ENCODE measurements around the gene GBX2. TPM values are rescaled to one million over a fixed set of nuclear protein-coding genes. Genes with fewer than 3 reads are reported as not detected.

The GBX2 gene
- polyA plus RNA-seq, 1 experiment, result not detected

DNA sequence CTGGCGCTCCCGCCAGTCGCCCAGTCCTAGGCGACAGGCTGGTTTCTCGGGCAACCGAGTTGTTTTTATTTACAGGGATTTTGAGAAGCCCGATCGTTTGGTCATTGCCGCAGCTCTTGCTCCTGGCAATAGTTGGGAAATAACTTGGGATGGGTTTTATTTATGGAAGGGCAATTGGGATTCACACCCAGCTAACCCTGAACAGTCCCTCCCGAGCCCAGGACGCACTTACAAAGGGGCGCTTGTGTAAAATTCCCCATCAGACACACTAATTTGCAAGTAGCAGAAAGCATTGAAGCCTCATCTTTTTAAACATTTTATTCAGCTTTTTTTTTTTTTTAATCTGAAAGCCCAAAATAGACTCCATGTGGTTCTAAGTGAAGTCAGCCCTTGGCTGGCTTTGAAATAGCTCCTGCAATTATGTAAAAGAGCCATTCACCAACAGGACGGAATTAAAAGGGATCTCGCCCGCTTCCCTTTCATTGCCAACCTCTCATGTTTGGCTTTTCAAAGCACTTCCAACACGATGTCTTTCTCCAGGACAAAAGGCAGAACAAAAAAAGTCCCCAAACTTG lies 3.6 kb upstream of the GBX2 start:
- H3K27me3 ChIP-seq (ENCODE audit: control insufficient read depth, insufficient read depth, low read length), result peaks cover 87% of the 10 kb centered on the region
- CTCF ChIA-PET, result interaction anchor here (0.7 to 2.5 kb wide), 5 partner anchors 9 to 393 kb away, joined by 3 to 14 read pairs (median 6); no protein-coding TSS in a partner anchor

DNA sequence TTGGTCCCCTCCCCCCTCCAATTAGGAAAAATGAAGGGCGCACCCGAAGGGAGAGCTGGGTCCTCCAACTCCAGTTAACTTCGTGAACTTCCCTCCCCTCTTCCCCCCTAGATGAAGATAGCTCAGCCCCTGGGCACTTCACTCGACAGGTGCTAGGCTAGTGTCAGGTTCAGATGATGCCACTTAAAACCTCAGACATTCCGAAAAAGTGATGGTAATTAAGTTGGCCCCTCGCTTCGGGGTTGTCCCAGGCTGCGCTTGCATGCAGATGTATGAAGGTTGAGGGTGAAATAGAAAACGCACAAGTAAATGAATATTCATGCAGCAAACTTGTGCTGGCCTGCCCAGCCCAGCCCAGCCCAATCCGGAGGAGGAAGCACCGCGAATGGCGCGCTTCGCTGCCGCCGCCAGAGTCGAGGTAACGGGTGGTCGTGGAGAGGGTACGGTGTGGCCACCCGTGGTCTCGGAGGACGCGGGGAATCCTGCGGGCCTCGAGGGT lies 3.0 kb upstream of the GBX2 start:
- Histone ChIP-seq H3K27me3 (ENCODE audit: control insufficient read depth, insufficient read depth, low read length) (peaks cover 87% of the 10 kb centered on the region), H3K4me3 (ENCODE audit: low read depth, low read length) (no peak overlapping the region), H3K9me3 (ENCODE audit: control insufficient read depth, insufficient read depth, low read length) (peaks cover 16% of the 10 kb centered on the region; the same call in 1 of the 2 replicates), H3K27ac (ENCODE audit: low read depth, low read length) (no peak overlapping the region)
- DNase-seq (ENCODE audit: low read depth, low spot score), result no peak
- POLR2A ChIA-PET, result no interaction called here
- CTCF ChIA-PET, result interaction anchor here (0.7 to 2.5 kb wide), 3 partner anchors 9 to 392 kb away, joined by 3 to 14 read pairs (median 8); no protein-coding TSS in a partner anchor
- TF ChIP-seq, protein P1, sequence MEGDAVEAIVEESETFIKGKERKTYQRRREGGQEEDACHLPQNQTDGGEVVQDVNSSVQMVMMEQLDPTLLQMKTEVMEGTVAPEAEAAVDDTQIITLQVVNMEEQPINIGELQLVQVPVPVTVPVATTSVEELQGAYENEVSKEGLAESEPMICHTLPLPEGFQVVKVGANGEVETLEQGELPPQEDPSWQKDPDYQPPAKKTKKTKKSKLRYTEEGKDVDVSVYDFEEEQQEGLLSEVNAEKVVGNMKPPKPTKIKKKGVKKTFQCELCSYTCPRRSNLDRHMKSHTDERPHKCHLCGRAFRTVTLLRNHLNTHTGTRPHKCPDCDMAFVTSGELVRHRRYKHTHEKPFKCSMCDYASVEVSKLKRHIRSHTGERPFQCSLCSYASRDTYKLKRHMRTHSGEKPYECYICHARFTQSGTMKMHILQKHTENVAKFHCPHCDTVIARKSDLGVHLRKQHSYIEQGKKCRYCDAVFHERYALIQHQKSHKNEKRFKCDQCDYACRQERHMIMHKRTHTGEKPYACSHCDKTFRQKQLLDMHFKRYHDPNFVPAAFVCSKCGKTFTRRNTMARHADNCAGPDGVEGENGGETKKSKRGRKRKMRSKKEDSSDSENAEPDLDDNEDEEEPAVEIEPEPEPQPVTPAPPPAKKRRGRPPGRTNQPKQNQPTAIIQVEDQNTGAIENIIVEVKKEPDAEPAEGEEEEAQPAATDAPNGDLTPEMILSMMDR (IDR thresholded peaks at IDR 0.05; ENCODE audit: low read depth, low read length), result no peak

More for the DNA sequence above, 3.6 kb upstream of the GBX2 start:
- Histone ChIP-seq H3K27ac (ENCODE audit: low read depth, low read length) (no peak overlapping the region), H3K9me3 (ENCODE audit: control insufficient read depth, insufficient read depth, low read length) (peaks cover 16% of the 10 kb centered on the region; the same call in 1 of the 2 replicates), H3K4me3 (ENCODE audit: low read depth, low read length) (no peak overlapping the region)
- POLR2A ChIA-PET, result no interaction called here
- TF ChIP-seq, protein P1 (IDR thresholded peaks at IDR 0.05; ENCODE audit: low read depth, low read length), result no peak
- DNase-seq (ENCODE audit: low read depth, low spot score), result no peak

DNA sequence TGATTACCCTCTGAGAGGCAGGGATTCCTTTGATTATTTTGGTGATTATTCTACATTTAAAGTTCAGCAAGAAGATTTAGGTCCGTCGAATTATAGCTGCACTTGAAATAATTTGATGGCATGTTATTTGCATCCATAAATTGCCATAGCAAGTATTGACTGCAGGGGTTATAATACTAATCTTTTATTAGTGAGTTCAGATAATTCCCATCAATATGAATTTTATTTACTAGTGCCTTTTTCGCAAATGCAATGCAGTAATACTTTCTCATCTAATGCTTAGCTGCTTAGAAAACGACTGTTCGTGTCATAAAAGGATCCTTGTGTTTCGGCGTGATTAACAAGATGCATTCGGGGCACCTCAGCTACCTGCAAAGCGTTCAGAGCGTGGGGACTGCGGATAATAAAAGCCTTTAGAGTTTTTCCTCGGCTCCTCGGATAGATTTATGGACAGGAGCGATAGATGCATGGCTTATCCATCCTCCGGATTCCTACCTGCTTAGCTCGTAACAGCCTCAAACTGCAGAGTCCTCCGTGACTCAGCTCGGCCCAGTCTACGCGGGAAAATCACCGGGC lies 2.5 kb upstream of the GBX2 start:
- TF ChIP-seq, protein P1 (IDR thresholded peaks at IDR 0.05; ENCODE audit: low read depth, low read length), result no peak
- CTCF ChIA-PET, result interaction anchor here (2.4 to 2.5 kb wide), 2 partner anchors 10 to 391 kb away, joined by 8 to 14 read pairs; no protein-coding TSS in a partner anchor
- no peak for DNase-seq (ENCODE audit: low read depth, low spot score)
- Histone ChIP-seq H3K9me3 (ENCODE audit: control insufficient read depth, insufficient read depth, low read length) (peaks cover 21% of the 10 kb centered on the region; the same call in 1 of the 2 replicates), H3K27me3 (ENCODE audit: control insufficient read depth, insufficient read depth, low read length) (peaks cover 93% of the 10 kb centered on the region), H3K4me3 (ENCODE audit: low read depth, low read length) (no peak overlapping the region), H3K27ac (ENCODE audit: low read depth, low read length) (no peak overlapping the region)
- POLR2A ChIA-PET, result no interaction called here

DNA sequence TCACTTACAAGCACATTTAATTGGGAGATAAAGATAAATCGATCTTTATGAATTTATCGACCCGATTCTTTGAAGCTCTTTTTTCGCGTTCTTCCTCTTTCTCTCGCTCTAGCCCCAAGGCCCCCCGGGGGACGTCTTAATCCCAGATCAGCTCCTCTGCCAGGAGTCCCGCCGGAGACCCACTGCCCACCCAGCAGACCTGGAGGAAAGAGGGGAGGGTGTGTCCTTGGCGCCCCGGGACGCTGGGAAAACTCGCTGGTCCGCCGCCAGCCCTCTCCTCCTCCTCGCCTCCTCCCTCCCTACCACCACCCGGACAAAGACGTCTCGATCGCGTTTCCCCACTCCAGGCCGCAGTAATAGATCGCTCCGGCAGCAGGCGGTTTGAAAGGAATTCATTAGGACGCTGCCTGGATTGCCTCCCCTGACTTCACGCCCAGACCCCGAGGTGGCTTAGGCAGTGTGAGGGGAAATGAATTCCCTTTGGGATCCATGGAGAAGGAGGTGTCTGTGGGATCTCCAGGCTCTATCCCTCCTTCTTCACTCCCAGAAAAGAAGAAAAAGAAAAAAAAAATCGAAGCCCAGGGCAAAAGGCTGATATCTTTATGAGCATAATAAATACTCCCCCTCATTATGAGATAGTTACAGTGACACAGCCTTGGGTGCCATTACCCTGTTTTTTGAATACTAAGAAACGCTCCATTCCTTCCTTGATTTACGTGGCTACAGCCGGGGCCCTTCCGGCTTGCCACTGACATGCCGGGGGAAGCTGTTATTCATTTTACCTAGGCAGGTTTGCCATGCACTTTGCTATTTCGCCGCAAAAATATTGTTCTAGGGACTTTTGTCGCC lies 1.8 kb upstream of the GBX2 start:
- Histone ChIP-seq H3K27ac (ENCODE audit: low read depth, low read length) (no peak overlapping the region), H3K9me3 (ENCODE audit: control insufficient read depth, insufficient read depth, low read length) (peaks cover 22% of the 10 kb centered on the region; the same call in 1 of the 2 replicates), H3K4me3 (ENCODE audit: low read depth, low read length) (no peak overlapping the region), H3K27me3 (ENCODE audit: control insufficient read depth, insufficient read depth, low read length) (peaks cover 93% of the 10 kb centered on the region)
- CTCF ChIA-PET, result interaction anchor here (1.0 to 2.5 kb wide), 5 partner anchors 7 to 391 kb away, joined by 4 to 14 read pairs (median 8); no protein-coding TSS in a partner anchor
- no peak for DNase-seq (ENCODE audit: low read depth, low spot score)
- TF ChIP-seq, protein P1 (IDR thresholded peaks at IDR 0.05; ENCODE audit: low read depth, low read length), result no peak
- POLR2A ChIA-PET, result no interaction called here

Measured in AG04450 (cell line).